Activated T-cell treated with anti-CD3 and anti-CD28 coated beads, Interleukin-2, amount 50 U/mL, for 72 hours (primary cell): ENCODE measurements around the gene CNPPD1. TPM values are rescaled to one million over a fixed set of nuclear protein-coding genes. Genes with fewer than 3 reads are reported as not detected.

Source experiments
- ATAC-seq, 2 donors: fragments of 150-1000 bp; cut with Tn5 transposase; replicated peaks in 1 of 2; 2 replicates each; pipeline ENCODE4 v1.10.0; 2021; ENCODE audit warnings: moderate library complexity in 2 of 2, mild to moderate bottlenecking in 1 of 2
- DNase-seq, 2 donors: peaks; one replicate each; pipeline ENCODE4 v3.0.0; 2021 to 2022; ENCODE audit warnings: mixed read lengths in 1 of 2
- H3K27ac Mint-ChIP-seq: one replicate; pipeline ENCODE4 v1.8.0; 2022; ENCODE audit warnings: mild to moderate bottlenecking, moderate library complexity, mixed read lengths
- H3K27me3 Mint-ChIP-seq: one replicate; pipeline ENCODE4 v1.8.0; 2022; ENCODE audit warnings: low read depth, mixed read lengths
- H3K36me3 Mint-ChIP-seq, 2 donors: one replicate each; pipeline ENCODE4 v1.8.0; 2022; ENCODE audit warnings: mixed read lengths in 2 of 2, mild to moderate bottlenecking in 1 of 2; ENCODE audit not compliant: insufficient read depth in 2 of 2
- H3K4me1 Mint-ChIP-seq: one replicate; pipeline ENCODE4 v1.8.0; 2022; ENCODE audit warnings: low read depth, mixed read lengths
- H3K4me3 Mint-ChIP-seq, 2 donors: one replicate each; pipeline ENCODE4 v1.8.0; 2022; ENCODE audit warnings: mild to moderate bottlenecking in 2 of 2, mixed read lengths in 2 of 2, moderate library complexity in 2 of 2
- H3K9me3 Mint-ChIP-seq, 2 donors: one replicate each; pipeline ENCODE4 v1.8.0; 2022; ENCODE audit warnings: mixed read lengths in 2 of 2
- total RNA-seq, 2 donors: library from RNA; stranded (reverse); gene quantifications; one replicate each; pipeline ENCODE4 v1.2.3, GENCODE V29; 2022

The CNPPD1 gene
- total RNA-seq, 2 donors from 2014 or later, result 53.5 to 54.5 TPM

DNA sequence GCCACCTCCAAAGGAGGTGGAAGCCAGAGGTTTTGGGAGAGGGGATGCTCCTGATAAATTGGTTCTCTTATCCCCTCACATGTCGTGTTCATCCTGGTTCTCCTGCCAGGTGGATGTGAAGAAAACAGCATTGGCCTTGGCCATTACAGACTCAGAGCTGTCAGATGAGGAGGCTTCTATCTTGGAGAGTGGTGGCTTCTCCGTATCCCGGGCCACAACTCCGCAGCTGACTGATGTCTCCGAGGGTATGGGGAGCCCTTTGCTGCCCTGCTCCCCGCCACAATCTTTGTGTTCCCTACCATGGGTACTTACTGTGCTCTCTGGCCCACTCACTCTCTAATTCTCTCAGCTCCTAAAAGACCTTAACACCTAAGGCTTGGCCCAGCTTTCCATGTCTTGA lies 4.8 kb upstream of the CNPPD1 start:
- no peak for DNase-seq
- no peaks in the 10 kb centered on the region for H3K9me3 Mint-ChIP-seq
- no peaks in the 10 kb centered on the region for H3K27me3 Mint-ChIP-seq
- peak overlapping the region in 1 of 2 donors; percentile 36 for H3K4me3 Mint-ChIP-seq
- H3K36me3 Mint-ChIP-seq, result peaks cover 12 to 22% of the 10 kb centered on the region in 2 donors
- H3K27ac Mint-ChIP-seq, result peak overlapping the region; percentile 58
- H3K4me1 Mint-ChIP-seq, result peaks cover 56% of the 10 kb centered on the region
- ATAC-seq, result no peak

DNA sequence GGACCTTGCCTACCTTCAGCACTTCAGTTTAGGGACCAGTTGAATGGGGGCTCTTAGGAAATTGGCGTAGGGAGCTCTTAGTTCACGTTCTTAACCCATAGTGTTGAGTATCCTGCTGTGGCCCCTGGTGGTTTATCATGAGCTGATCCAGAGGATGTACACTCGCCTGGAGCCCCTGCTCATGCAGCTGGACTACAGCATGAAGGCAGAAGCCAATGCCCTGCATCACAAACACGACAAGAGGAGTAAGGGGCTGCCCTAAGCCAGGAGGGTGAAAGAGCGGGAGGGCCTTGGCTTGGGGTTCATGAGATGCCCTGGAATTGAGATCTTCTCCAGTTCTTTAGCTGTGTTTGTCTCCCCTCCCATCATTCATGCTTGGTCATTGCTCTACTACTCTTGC lies 4.2 kb upstream of the CNPPD1 start:
- H3K9me3 Mint-ChIP-seq, result no peaks in the 10 kb centered on the region
- ATAC-seq (no peak), DNase-seq (no peak)
- peak overlapping the region in 1 of 2 donors; percentile 11 for H3K4me3 Mint-ChIP-seq
- H3K27me3 Mint-ChIP-seq, result no peaks in the 10 kb centered on the region
- peak overlapping the region; percentile 22 for H3K27ac Mint-ChIP-seq
- H3K36me3 Mint-ChIP-seq, result peaks cover 12 to 22% of the 10 kb centered on the region in 2 donors
- H3K4me1 Mint-ChIP-seq, result peaks cover 52% of the 10 kb centered on the region

DNA sequence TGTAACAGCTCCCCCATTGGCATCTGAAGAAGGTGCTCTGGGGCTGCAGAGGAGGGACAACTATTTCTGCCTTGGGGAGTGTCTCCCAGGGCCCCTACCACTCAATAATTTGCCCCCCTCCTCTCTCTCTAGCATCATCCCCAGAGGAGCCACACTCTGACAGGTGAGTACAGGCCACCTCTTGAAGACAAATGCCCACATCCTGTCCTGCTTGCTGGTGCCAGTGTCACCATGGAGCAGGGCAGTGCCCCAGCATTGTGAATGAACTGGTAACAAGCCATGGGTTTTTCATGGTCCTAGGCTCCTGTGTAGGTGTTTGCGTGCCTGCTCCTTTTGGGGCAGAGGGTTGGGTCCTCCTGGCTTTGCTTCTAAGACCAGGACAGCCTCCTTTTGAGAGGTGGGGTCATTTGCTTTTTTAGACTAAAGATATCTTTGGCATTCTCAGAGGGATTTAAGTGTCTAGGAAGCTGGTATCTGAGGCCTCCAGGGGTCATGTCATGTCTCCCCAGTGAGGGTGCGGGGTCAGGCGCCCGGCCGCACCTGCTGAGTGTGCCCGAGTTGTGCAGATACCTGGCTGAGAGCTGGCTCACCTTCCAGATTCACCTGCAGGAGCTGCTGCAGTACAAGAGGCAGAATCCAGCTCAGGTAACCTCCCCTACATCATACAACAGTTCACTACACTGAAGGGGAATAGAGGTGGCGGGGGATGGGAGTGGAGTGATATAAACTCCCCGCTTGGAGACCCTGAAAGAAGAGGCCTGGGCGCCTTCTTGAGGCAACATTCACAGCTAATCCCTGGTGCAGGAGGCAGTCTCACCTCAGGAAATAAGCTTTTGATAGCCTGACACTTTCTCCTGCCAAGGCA lies 3.1 kb upstream of the CNPPD1 start:
- H3K27ac Mint-ChIP-seq, result no peak overlapping the region
- ATAC-seq (no peak), DNase-seq (no peak)
- no peaks in the 10 kb centered on the region for H3K27me3 Mint-ChIP-seq
- H3K9me3 Mint-ChIP-seq, result no peaks in the 10 kb centered on the region
- peak overlapping the region; percentile 76 to 99 for H3K4me3 Mint-ChIP-seq
- H3K36me3 Mint-ChIP-seq, result peaks cover 12 to 20% of the 10 kb centered on the region in 2 donors
- peaks cover 59% of the 10 kb centered on the region for H3K4me1 Mint-ChIP-seq

DNA sequence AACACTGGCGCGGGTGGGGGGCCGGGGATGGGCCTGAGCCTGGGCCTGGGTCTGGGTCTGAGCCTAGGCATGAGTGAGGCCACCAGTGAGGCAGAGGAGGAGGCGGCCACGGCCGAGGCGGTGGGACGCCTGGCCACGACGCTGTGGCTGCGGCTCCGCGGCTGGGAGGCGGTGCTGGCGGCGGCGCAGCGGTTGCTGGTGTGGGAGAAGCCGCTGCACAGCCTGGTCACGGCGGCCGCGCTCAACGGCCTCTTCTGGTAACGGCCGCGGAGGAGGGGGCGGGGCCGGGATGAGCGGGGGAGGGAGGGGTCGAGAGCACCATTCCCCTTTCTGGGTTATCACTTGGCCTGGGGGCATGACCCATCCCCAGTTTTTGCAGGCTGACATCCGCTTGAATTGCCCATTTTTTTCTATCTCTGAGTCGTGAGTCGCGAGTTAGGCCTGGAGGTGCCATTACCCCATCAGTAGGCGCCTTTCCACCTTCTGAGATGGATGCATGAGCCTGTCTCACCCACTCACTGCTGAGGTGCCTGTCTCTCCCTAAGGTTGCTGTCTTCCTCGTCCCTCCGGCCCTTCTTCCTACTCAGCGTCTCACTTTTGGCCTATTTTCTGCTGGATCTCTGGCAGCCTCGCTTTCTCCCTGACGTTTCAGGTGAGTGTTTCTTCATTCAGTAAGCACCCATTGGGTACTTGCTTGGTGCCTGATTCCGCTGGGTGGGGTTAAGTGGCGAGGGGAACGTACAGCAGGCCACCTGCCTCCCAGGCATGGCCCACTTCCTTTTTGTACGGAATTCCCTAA lies 1.9 kb upstream of the CNPPD1 start:
- Mint-ChIP-seq H3K27me3 (no peaks in the 10 kb centered on the region), H3K36me3 (peaks cover 12 to 20% of the 10 kb centered on the region in 2 donors)

DNA sequence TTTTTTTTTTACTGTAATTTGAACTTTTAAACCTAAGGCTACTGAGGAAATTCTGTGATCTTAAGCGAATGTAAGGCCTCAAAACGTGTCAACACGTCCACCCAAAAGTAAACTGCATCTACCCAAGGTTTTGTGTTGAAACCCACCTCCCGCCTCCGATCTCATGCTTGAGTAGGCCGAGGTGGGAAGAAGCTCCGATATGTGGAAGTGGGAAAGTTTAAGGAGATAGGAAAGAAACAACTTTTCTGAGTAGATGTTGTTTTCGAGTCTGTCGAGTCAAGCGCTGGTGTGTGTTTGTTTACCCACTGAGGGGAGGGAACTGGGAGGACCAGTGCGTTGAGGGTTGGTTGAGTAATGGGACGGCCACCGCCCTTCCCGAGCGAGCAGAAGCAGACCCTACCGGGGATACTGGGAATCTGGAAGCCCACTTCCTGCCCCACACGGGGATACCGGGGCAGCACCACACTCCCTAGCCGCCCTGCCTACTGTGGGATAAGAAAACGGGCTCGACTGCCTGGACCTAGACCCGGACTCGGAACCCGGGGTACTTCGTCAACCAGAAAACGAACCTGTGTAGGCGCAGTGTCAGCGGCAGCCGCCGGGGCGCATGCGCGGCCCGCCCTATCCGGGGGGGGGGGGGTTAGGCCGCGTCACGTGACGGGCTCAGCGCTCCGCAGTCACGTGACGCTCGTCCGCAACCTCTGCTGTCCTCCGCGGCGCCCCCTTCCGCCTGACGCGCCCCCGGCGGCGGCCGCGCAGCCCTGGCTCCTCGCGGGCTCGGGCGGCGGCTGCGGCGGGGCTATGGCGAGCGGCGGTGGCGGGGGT lies 1.0 kb upstream of the CNPPD1 start, which contains the start of gene RETREG2:
Gene RETREG2 (plus strand): TSS at position 724 of the 825 bp plus-strand sequence. CDS start 78 bp downstream, at position 802.
- peaks cover 9 to 18% of the 10 kb centered on the region in 2 donors for H3K36me3 Mint-ChIP-seq
- peak; percentile 52 to 61 for ATAC-seq
- no peaks in the 10 kb centered on the region for H3K9me3 Mint-ChIP-seq
- H3K4me1 Mint-ChIP-seq, result peaks cover 65% of the 10 kb centered on the region
- peak within 1 kb of the TSS; percentile 96 to 99 for H3K4me3 Mint-ChIP-seq
- H3K27ac Mint-ChIP-seq, result peak within 1 kb of the TSS; percentile 95
- DNase-seq, result peak; percentile 84 to 87
- no peaks in the 10 kb centered on the region for H3K27me3 Mint-ChIP-seq

More for the DNA sequence above, 1.9 kb upstream of the CNPPD1 start:
- peak overlapping the region; percentile 9 for H3K27ac Mint-ChIP-seq
- H3K4me3 Mint-ChIP-seq, result peak overlapping the region; percentile 76 to 99
- peak in 1 of 2 donors; percentile 10 for ATAC-seq
- H3K4me1 Mint-ChIP-seq, result peaks cover 69% of the 10 kb centered on the region
- no peaks in the 10 kb centered on the region for H3K9me3 Mint-ChIP-seq
- DNase-seq, result peak; percentile 43 to 52

DNA sequence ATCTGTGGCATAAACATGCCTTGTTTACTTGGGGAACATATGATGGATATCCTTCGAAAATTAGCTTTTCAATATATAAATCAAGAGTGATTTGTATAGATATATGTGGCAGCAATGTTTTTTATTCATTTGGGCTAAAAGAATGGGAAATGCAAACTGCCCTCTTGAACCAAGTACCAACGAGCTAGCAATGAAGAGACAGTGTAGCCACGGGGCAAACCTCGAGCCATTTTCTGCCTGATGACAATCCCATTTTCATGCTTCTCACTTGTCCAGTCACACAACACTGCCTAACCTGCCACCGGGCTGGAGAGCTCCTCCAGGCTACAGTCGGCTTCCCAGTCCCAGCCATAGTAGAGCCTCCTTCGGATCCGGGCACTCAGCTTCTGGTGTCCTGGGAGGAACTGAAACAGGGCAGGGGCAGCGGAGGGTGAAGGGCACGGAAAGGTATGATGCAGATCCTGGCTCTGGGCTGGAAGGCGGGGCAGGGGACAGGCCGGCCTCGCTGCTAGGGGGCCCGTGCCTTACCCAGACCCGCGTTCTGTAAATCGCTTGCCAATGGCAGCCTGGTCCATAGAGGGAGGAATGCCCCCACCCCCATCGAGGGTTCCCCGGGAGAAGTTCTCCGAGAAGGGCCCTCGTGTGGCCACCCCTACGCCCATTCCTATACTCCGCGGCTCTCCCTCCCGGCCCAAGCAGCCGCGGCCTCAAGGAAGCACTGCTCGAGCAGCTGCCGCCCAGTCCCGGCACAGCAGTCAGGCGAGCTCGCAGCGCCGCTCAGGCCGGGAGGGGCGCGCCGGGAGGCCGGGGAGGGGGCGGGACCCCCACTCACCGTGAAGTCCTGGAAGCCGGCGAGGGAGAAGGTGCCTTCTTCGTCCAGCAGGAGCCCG lies 552 bp downstream of the CNPPD1 start:
- DNase-seq, result peak; percentile 36 to 40

DNA sequence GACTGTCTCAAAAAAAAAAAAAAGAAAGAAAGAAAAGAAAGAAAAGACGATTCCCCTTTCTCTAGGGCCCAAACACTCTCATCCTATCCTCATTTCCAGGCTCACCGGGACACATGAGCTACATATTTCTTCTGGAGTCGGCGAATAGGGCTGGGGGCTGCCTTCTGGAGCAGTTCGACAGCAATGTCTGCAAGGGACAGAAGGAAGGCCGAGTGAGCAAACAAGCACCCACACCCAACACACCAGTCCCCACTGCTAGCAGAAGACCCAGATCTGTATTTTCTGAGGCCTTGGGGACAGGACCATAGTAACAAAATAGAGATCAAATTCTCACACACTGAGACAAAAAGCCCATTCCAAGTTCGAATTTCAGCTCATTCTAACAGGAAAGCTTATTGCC lies 1.2 kb downstream of the CNPPD1 start:
- H3K4me3 Mint-ChIP-seq, result peak overlapping the region; percentile 96 to 99
- peaks cover 58% of the 10 kb centered on the region for H3K4me1 Mint-ChIP-seq
- H3K27me3 Mint-ChIP-seq, result no peaks in the 10 kb centered on the region
- peak overlapping the region; percentile 53 for H3K27ac Mint-ChIP-seq
- DNase-seq (no peak), ATAC-seq (no peak)
- no peaks in the 10 kb centered on the region for H3K9me3 Mint-ChIP-seq
- peaks cover 10% of the 10 kb centered on the region in 2 donors for H3K36me3 Mint-ChIP-seq

More for the DNA sequence above, 552 bp downstream of the CNPPD1 start:
- no peaks in the 10 kb centered on the region for H3K9me3 Mint-ChIP-seq
- peak; percentile 24 to 25 for ATAC-seq
- peaks cover 59% of the 10 kb centered on the region for H3K4me1 Mint-ChIP-seq
- H3K27ac Mint-ChIP-seq, result peak overlapping the region; percentile 53
- peaks cover 11 to 15% of the 10 kb centered on the region in 2 donors for H3K36me3 Mint-ChIP-seq
- H3K27me3 Mint-ChIP-seq, result no peaks in the 10 kb centered on the region
- peak overlapping the region; percentile 96 to 99 for H3K4me3 Mint-ChIP-seq

DNA sequence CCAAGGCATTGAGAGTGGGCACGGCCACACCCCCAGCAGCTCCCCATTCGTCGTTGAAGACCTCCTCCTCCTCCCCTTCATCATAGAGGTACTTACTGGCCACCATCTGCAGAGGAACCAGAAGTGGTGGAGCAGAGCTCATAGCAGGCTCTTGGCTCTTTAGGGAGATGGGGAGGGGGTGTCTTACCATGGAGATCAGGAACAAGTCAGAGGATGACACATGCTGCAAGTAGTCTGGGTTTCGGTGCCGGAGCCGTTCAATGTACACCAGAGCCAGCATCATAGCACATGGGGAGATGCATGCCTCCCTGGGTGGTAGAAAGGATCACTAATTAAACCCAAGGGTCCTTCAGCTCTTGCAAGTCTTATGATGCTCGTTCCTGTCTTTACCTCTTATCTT lies 1.9 kb downstream of the CNPPD1 start:
- Mint-ChIP-seq H3K4me3 (peak overlapping the region; percentile 47 to 99), H3K27ac (no peak overlapping the region), H3K4me1 (peaks cover 57% of the 10 kb centered on the region), H3K36me3 (peaks cover 10% of the 10 kb centered on the region in 2 donors), H3K27me3 (no peaks in the 10 kb centered on the region), H3K9me3 (no peaks in the 10 kb centered on the region)
- DNase-seq (no peak), ATAC-seq (no peak)

DNA sequence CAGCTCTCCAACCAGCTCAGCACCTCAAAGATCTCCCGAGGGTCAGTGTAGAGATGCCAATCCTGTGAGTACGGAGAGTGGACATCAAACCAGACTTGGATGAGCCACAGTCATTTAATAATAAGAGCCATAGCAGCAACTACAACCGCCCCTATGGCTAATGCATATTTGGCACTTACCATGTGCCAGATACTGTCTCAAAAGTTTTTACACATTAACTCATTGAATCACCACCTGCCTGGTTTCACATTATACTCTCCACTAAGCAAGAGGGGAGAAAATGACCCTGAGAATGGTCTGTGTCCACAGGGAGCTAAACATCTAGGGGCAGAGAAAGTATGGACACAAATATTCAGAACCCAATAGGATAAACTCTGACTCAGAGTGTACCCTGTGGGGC lies 2.6 kb downstream of the CNPPD1 start:
- H3K36me3 Mint-ChIP-seq, result peaks cover 10% of the 10 kb centered on the region in 2 donors
- no peaks in the 10 kb centered on the region for H3K27me3 Mint-ChIP-seq

DNA sequence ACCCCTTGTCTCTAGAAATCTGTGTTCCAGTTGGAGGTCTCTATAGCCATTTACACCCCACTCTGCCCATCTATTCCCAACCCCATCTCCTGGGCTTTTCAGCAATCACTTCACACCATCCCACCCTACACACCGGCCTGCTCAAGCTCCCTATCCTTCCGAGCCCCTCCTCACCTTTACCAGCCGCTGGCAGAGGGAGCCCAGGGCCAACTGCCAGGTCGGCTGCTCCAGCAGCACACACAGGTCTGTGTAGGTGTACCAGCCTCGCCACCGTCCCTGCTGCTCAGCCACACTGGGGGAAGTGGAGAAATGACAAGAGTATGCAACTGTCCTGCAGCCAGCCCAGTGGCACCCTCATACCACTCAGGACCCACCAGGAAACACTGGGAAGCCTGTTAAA lies 3.5 kb downstream of the CNPPD1 start:
- no peak for ATAC-seq
- H3K4me3 Mint-ChIP-seq, result no peak overlapping the region
- no peaks in the 10 kb centered on the region for H3K9me3 Mint-ChIP-seq
- no peak for DNase-seq
- H3K27me3 Mint-ChIP-seq, result no peaks in the 10 kb centered on the region
- no peak overlapping the region for H3K27ac Mint-ChIP-seq
- H3K4me1 Mint-ChIP-seq, result peaks cover 46% of the 10 kb centered on the region
- peaks cover 6 to 10% of the 10 kb centered on the region in 2 donors for H3K36me3 Mint-ChIP-seq

More for the DNA sequence above, 2.6 kb downstream of the CNPPD1 start:
- ATAC-seq, result no peak
- Mint-ChIP-seq H3K27ac (peak overlapping the region; percentile 21), H3K4me1 (peaks cover 51% of the 10 kb centered on the region), H3K9me3 (no peaks in the 10 kb centered on the region), H3K4me3 (peak overlapping the region in 1 of 2 donors; percentile 47)
- no peak for DNase-seq

DNA sequence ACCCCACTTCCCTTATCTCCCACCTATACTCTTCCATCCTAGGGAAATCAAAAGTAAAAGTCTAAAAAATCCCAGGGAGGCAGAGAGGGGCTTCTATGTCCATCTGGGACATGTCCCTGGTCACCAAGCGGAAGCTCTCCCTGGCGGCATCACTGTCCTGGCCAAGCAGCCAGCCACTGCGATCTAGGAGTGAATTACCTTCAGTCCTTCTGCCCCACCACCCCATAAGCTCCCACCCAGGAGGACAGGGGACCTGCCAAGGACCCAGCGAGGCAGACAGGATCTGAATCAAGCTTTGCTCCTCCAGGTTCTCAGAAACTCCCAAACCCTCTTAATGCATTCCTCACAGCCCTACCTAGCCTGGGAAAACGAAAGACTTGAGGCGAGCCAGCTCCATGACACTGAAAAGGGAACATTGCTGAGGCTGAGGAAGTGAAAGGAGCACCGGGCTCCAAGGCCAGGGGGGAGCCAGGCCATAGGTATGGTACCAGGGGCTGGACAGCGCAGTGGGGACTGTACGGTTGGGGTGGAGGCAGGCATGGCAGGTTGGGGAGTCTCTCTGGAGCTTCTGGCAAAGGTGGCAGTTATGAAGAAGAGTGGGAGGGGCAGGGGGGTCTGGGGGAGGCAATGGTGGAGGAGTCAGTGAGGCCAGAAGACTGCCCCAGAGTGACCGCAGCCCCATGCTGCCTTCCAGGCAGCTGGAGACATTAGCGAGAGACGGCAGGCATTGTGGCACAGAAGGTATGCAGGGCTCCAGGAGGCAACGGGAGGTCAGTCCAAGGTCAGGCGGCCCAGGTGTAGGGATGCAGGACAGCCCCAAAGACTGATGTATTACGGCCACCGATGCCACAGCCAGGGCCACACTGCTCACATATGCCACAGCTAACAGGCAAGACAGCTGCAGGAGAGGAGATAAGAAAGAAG lies 4.2 kb downstream of the CNPPD1 start:
- DNase-seq (no peak), ATAC-seq (no peak)
- Mint-ChIP-seq H3K36me3 (peaks cover 5 to 10% of the 10 kb centered on the region in 2 donors), H3K4me1 (peaks cover 43% of the 10 kb centered on the region), H3K27ac (no peak overlapping the region), H3K4me3 (no peak overlapping the region), H3K27me3 (no peaks in the 10 kb centered on the region), H3K9me3 (no peaks in the 10 kb centered on the region)
